ENCODE data around the gene LGI2.

The LGI2 gene

DNA sequence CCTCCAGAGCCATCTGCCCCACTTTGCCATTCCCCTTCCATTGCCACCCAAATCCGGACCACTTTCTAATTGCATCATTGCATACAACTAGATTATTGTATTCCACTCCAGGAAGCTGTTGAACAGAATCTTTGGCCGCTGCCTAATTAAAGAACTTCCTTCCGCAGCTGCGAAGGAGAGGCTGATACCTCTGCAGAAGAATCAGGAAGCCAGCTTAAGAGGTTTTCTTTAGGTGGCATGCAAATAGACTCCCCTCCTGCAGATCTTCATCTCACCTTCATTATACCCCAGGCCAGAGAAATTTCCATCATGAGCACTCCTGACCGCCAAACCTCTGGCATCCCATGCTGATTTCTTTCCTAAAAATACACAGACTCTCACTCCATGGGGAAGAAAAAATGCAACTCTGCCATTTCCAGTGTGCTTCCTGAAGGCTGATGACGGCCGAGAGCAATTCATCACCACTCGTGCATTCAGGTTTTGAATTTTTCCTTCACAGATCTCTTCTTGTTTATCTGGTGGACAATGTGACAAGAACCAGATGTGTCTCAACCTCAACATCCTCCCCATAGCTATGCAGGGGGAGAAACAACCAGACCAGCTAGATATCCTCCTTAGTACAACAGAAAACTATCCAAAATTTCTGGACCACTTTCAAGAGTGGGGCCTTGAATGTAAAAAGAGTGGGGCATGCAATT is 31.2 kb downstream of the LGI2 start:
- TF ChIP-seq, protein P1, sequence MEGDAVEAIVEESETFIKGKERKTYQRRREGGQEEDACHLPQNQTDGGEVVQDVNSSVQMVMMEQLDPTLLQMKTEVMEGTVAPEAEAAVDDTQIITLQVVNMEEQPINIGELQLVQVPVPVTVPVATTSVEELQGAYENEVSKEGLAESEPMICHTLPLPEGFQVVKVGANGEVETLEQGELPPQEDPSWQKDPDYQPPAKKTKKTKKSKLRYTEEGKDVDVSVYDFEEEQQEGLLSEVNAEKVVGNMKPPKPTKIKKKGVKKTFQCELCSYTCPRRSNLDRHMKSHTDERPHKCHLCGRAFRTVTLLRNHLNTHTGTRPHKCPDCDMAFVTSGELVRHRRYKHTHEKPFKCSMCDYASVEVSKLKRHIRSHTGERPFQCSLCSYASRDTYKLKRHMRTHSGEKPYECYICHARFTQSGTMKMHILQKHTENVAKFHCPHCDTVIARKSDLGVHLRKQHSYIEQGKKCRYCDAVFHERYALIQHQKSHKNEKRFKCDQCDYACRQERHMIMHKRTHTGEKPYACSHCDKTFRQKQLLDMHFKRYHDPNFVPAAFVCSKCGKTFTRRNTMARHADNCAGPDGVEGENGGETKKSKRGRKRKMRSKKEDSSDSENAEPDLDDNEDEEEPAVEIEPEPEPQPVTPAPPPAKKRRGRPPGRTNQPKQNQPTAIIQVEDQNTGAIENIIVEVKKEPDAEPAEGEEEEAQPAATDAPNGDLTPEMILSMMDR (IDR thresholded peaks at IDR 0.05) = no peak
- peaks cover 35% of the 10 kb centered on the region for H3K4me1 Mint-ChIP-seq
- peaks cover 9% of the 10 kb centered on the region for H3K27me3 Mint-ChIP-seq (ENCODE audit: low read depth, poor library complexity)
- DNase-seq = no peak
- H3K27ac Mint-ChIP-seq = peak overlapping the region; percentile 75
- no peak overlapping the region for H3K4me3 Mint-ChIP-seq
- peaks cover 6% of the 10 kb centered on the region for H3K9me3 Mint-ChIP-seq
- H3K36me3 Mint-ChIP-seq (ENCODE audit: low read depth) = no peaks in the 10 kb centered on the region

DNA sequence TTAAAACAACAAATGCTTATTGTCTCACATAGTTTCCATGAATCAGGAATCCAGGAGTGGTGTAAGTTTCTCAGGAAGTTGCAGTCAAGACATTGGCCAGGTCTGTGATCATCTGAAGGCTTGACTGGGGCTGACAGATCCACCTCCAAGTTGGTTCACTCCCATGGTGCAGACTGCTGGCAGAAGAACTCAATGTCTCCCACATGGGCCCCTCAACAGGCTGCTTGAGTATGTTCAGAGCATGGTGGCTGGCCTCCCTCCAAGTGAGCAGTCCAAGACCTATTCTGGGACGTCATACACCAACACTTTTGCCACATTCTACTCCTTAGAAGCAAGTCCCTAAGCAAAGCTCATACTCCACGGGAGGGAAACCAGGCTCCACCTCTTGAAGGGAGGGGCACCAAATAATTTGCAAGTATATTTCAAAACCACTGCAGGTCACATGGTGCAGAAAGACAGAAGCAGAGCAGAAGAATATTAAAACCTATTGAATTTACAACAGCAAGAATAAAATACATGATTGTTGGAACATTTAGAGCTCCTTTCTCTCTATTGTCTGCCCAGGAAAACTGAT is 35.3 kb downstream of the LGI2 start:
- Mint-ChIP-seq H3K27ac (no peak overlapping the region), H3K9me3 (peaks cover 11% of the 10 kb centered on the region), H3K36me3 (ENCODE audit: low read depth) (no peaks in the 10 kb centered on the region), H3K4me3 (no peak overlapping the region), H3K27me3 (ENCODE audit: low read depth, poor library complexity) (no peaks in the 10 kb centered on the region), H3K4me1 (peaks cover 10% of the 10 kb centered on the region)
- TF ChIP-seq, protein P1 (IDR thresholded peaks at IDR 0.05) = no peak
- DNase-seq = no peak

DNA sequence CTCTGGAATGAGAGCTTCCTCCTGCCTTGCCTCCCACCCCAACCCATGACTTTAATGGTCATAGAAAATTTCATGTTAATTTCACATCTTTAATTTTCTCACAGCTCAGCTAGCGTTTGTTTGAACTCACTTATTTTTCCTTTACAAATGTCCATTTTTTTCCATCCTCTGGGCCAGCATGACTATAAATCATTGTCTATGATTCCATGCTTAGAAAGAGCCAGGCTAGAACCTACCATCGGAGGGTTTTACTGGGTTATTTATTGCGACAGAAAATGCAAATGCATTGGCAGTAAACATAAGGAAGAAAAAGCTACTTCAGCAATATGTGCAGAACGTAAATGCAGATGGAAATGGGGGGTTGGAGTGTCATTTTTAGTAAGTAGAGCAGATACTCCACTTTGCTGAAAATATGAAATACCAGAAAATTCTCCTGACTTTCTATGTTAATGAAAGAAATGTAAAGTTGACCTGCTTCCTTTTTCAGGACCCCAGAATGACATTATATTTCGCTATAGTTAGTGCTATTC is 37.1 kb downstream of the LGI2 start:
- peaks cover 4% of the 10 kb centered on the region for H3K27me3 Mint-ChIP-seq (ENCODE audit: low read depth, poor library complexity)
- TF ChIP-seq, protein P1 (IDR thresholded peaks at IDR 0.05) = no peak
- no peaks in the 10 kb centered on the region for H3K4me1 Mint-ChIP-seq

DNA sequence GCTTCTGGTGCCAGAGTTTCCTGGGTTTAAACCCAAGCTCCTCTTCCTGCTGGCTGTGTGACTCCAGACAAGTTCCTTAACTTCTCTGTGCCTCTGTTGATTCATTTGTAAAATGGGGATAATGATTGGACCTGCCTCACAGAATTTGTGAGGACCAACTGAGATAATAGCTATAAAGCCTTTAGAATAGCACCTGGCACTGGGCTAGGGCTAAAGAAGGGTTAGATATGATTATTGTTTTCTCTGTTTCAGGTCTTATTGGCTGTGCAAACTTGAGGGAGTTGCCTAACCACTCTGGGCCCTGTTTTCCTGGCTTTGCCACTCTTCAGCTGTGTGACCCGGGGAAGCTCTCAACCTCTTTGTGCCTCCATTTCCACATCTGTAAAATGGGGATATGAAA is 37.8 kb downstream of the LGI2 start:
- Mint-ChIP-seq H3K4me3 (no peak overlapping the region), H3K9me3 (peaks cover 4% of the 10 kb centered on the region), H3K4me1 (no peaks in the 10 kb centered on the region), H3K27me3 (ENCODE audit: low read depth, poor library complexity) (peaks cover 4% of the 10 kb centered on the region), H3K36me3 (ENCODE audit: low read depth) (no peaks in the 10 kb centered on the region), H3K27ac (no peak overlapping the region)
- no peak for DNase-seq
- TF ChIP-seq, protein P1 (IDR thresholded peaks at IDR 0.05) = no peak

More for the DNA sequence above, 37.1 kb downstream of the LGI2 start:
- Mint-ChIP-seq H3K36me3 (ENCODE audit: low read depth) (no peaks in the 10 kb centered on the region), H3K27ac (no peak overlapping the region), H3K9me3 (peaks cover 10% of the 10 kb centered on the region), H3K4me3 (no peak overlapping the region)
- no peak for DNase-seq

DNA sequence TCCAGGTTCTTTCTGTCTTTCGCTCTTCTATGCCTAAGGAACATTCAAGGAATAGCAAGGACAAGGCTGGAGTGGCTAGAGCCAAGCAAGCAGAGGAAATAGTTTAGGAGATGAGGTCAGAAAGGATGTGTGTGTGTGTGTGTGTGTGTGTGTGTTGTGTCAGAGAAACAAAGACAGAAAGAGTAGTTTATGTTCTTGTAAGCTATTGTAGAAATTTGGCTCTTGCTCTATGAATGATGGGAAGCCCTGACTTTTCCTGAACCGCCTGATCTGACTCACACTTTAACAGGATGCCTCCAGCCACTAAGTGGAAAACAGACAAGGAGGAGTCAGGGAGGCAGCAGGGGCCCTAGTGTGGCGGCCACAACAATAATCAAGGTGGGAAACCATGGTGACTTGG is 39.7 kb downstream of the LGI2 start:
- Mint-ChIP-seq H3K9me3 (peaks cover 4% of the 10 kb centered on the region), H3K4me1 (no peaks in the 10 kb centered on the region), H3K4me3 (no peak overlapping the region), H3K27me3 (ENCODE audit: low read depth, poor library complexity) (peaks cover 4% of the 10 kb centered on the region), H3K27ac (no peak overlapping the region), H3K36me3 (ENCODE audit: low read depth) (no peaks in the 10 kb centered on the region)
- DNase-seq = no peak
- TF ChIP-seq, protein P1 (IDR thresholded peaks at IDR 0.05) = no peak

Measured in nephron progenitor cell (in vitro differentiated cells).